NK-92 treated with Interleukin-12 subunit alpha and Interleukin-12 subunit beta, amount 100 ng/mL, for 24 hours (cell line): ENCODE results near the gene MPST.
"Not testable (repeated sequence)": the region's sequence is repeated elsewhere in the genome, so short reads cannot be mapped to it uniquely, and the experiment has no call there.

Experiments used
- DNase-seq: peaks from one replicate; lab custom pipeline; 2025; lab: John Stamatoyannopoulos, UW

MPST gene

DNA sequence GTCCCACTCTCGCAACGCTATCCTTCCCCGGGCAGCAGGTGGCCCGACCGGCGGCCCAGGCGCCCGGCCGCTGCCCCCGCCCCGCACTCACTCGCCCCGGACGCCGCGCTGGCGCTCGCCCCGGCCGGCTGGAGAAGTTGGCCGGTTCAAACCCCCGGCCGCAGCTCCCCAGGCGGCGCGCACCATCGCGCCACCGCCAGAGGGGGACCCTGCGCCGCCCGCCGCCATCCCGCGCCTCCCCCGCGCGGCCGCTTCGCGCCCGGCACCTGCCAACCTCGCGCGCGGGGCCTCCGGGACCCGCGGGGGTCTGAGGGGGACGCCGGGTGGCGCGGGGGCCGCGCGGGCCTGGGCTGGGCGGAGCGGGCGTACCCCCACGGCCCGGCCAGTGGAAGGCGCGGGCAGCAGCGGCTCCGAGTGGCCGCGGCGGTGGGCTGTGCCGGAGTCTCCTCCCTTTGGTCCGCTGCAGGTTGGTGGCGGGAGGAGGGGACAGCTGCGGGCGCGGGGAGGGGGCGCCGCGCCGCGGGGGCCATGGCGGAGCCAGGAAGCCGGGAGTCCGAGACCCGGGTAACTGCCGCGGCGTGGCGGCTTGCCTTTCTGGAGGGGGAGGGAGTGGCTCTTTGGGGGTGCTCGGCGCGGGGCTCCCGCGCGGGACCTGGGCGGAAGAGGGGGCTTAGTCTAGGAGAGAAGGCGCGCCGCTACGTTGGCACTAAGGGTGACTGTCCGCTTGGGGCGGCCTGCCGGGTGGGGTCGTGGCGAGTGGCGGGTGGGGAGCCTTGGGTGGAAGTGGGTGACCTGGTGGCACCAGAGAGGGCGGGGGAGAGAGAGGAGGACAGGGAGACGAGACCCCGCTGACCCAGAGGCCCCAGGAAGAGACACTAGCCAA, at the start of gene MPST, which contains the start of gene TST:
TSS of gene MPST (plus strand) at position 434 of the 883 bp plus-strand sequence. CDS start at position 529, 95 bp downstream.
TSS of gene TST (minus strand) at position 139 of the 883 bp plus-strand sequence. CDS start 715 bp downstream, outside the sequence.
- peak; percentile 37 for DNase-seq

DNA sequence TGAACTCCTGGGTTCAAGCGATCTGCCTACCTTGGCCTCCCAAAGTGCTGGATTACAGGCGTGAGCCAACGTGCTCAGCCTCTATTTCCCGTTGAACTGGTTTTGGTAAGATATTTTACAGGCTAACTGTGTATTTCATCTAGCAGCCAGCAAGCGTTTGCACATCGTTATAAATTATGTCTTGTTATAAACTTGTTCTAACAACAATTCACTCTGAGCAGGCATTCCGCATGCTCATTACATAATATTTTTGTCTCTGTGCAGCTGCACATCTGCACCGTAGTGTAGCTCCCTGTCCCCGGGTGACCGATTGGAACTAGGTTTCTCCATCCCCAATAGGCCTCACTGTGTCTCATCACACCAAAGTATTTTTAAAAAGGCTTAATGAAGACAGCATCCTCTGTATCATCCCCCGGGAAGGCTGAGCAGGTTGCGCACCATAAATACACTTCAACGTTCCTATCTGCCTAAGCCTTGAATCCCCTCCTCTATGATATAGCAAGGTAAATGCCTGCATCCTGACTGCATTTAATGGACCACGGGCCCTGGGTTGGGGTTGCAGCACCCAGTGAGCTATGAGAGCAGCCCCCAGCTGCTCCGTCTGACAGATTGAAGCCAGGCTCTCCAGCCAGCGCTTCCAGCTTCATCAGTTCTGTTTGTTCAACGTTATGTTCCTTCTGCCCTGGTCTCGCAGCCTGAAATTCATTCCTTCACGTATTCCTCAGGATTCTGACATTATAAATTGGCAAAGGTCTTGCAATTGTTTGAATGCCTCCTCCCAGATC, 48.0 kb upstream of the MPST start:
- no peak for DNase-seq

DNA sequence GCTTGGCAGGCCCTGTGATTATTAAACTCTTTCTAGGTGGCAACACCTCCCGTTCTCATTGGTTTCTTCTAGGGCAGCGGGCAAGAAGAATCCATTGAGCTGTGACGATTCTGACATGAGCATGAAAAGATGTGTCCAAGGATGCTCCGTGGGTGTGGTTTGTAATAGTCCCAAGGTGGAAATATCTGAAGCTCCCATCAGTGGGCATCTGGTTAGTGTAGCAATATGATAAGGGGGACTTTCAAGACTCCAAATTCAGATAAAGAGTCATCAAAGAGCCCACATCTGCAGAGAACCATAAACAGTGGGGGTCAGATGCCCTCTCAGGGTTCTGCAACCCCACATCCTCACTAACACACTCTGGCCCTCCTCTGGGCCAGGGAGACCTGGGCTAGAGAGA, 42.9 kb upstream of the MPST start:
- DNase-seq, result no peak

DNA sequence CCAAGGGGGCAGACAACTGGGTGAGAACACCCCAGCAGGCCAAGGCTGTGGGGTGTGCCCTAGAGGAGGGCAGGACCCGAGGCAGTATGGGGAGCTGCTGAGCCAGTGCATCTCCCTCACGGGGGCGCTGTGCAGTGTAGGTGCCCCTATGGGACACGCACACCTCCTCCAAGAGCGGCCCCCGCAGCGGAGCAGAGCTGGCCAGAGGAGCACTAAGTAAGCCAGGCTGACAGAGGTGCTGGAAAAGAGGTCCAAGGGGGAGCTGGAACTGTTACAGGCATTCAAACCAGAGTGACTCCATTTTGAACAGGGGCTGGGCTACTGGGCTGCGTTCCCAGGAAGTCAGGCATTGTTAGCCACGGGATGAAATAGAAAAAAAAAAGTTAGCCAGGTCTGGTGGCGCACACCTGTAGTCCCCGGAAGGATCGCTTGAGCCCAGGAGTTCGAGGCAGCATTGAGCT, 42.1 kb upstream of the MPST start:
- peak; percentile 39 for DNase-seq

DNA sequence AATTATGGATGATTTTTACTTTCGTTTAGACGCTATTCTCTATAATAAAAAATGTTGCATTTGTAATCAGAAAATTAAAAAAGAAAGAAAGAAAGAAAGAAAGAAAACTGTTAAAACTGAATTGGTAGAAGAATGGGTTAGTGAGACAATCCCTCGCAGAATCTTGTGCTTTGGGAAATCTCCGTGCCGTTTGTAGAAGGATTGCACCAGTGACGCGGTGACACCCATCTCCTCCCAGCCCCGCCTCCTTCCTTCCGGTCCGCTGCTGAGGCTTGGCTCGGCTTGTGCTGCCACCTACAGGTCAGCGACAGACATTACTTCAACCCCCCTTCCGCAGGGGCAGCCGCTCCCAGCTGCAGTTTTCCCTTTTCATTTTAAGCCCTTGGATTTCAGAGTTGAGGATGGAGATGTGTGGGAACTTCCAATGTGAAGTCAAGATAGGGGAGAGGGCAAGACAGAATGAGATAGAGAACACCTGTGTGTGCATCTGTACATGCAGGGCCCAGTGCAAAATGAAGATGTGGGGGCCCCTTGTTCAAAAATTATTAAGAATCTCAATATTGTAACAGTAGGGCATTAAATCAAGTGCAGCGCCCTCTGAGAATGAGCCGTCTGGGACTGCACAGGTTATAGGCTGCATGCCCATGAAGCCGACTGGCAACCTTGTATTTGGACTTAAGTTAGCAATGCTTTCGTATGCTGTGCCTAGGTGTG, 41.4 kb upstream of the MPST start:
- DNase-seq, result peak; percentile 71

DNA sequence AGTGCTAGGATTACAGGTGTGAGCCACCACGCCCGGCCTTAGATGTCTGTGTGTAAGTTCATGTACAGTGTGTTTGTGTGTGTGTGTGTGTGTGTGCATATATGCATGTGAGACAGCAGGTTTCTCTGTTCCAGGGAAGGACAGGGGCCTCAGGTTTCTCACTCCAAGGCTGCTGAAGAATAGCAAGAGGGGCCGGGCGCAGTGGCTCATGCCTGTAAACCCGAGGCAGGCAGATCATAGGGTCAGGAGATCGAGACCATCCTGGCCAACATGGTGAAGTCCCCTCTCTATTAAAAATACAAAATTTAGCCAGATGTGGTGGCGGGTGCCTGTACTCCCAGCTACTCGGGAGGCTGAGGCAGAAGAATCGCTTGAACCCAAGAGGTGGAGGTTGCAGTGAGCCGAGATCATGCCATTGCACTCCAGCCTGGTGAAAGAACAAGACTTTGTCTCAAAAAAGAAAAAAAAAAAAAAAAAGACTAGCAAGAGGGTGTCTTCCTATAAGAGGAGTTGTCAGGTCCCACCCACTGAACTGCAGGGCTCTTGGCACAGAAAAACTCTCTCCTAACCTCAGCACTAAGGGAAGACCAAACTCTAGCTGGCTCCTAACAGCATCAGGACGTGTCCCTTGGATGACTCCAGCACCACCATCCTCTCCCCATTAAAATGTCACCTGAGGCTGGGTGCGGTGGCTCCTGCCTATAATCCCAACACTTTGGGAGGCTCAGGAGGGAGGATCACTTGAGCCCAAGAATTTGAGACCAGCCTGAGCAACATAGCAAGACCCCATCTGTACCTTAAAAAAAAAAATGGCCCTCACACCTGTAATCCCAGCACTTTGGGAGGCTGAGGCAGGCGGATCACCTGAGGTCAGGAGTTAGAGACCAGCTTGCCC, 40.3 kb upstream of the MPST start:
- no peak for DNase-seq

DNA sequence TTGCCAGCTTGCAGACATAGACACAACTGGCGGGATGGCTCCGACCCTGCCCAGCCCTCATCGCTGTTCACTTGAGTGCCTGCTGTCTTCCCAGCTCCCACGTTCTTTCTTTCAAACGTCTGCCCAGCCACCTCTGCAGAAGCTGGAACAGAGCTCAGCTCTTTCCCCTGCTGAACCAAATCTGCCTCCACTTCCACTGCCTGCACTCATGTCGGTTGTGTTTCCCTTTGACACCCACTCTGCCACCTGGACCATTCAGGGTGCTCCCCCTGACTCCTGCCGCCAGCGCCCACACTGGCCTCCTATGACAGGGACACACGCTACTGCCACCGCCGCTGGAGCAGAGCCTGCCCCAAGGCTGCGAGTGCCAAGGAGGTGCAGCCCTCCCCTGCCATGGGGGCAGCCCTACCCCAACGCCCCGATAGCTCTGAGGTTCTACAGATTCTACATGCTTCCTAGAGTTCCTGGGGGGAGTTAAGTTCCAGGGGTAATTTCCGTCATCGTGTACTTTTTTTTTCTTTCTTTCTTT, 38.2 kb upstream of the MPST start:
- DNase-seq, result no peak

DNA sequence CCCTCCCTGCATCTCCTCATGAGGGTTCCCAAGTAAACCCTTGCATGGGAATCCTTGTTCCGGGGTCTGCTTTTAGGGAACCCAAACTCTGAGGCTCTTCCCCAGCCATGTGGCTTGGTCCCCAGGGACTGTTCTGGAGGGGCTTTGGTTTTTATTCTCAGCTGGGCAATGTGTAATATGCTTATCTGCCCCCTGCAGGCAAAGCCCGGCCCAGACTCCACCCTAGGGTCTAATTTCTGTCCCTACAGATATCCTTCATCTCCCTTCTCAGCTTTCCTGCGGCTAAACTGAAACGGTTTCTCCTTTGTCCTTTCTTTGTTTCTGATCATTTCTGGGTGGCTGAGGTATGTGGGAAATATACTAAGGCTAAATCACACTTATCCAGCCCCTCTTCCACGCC, 37.4 kb upstream of the MPST start:
- DNase-seq, result no peak

DNA sequence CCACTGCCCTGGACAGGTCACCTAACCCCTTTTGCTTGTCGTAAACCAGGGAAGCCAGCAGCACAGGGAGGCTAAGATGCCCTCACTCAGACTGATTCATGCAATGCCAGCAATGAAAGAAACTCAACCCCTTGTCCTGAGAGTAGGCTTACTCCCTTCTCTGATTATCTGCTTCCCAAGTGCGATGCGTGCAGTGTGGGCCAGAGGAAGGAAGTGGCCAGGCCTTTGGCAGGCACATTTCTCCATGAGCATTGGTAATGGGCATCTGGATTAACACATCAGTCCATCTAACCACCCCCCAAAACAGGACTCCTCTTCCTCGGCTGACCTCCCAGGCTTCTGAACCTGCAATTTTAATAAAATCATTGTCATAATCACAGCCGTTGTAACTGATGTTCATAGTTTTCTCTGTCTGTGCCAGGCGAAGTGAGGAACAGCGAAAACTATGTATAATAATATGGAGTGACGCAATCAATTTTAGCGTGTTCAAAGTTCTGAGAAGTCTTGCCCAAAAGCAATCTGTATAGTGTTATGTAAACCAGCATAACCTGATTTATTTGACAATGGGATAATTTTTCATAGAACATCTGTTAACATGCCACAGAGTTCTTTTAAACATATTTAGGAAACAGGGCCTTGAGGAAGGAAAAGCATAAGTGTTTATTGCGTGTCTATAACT, 34.2 kb upstream of the MPST start:
- DNase-seq, result no peak

DNA sequence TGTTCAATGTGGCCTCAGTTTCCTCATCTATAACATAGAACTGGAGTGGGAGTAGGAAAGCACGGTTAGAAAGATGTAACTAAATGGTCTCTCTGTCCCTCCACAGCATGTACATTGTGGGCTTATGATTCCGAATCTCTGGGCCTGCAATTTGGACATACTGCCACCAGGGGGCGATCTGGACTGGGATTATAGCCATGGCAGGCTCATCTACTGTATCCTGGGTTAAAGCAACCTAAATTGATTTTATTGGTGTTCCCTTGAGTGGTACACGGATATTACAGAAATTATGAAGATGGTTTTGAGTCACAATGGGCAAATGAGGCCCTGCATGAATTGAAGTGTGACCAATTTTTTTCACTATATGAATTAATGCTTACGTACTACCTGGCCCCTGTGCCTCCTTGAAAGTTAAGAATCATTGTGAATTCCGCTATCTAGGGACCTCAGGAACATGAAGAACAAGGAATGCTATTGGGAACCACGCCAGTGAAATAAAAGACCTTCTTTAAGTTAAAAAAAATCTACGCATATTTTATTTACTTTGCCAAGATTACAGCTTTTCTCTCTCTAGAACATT, 33.2 kb upstream of the MPST start:
- peak; percentile 18 for DNase-seq

DNA sequence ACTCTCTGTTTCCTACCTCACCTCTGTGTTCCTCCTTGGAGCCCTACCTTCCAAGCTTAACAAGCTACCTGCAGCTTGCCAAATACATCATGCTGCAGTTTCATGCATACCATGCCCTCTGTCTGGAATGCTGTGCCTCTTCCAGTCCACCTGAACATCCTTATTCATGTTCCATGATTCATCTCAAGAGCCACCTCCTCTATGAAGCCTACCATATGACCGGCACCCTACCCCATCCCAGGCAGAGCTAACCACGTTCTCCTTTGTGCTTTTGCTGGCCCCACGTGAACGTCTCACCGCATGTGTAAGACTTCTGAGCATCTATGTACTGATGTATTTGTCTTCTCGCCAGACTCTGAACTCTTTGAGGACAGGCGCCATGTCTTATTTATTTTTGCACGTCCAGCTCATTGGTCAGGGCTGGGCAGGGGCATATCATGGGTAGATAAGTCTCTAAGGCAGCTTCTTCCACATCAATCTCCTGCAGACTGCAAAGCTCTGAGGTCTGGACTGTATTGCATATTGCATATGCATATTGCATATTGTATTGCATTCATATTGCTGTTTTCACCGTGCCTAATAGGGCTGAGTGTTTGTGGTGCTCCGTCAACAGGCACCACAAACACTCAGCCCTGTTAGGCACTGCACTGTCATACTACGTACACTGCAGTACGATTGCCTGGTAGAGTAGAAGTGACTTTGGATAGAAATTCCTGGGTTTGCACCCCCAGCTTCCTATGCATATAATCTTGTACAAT, 31.3 kb upstream of the MPST start:
- no peak for DNase-seq

DNA sequence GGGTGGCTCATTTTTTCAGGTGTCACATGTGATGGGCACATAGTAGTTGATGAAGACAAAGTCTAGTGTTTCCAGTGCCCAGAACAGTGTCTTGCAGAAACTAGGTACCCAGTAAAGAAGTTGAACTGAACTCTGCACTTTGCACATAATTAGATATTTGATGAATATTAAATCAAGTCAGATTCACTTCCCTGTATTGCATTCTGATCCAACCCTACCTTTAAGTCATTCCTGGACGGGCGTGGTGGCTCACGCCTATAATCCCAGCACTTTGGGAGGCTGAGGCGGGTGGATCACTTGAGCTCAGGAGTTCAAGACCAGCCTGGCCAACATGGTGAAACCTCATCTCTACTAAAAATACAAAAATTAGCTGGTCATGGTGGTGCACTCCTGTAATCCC, 30.5 kb upstream of the MPST start:
- not testable (repeated sequence) for DNase-seq

DNA sequence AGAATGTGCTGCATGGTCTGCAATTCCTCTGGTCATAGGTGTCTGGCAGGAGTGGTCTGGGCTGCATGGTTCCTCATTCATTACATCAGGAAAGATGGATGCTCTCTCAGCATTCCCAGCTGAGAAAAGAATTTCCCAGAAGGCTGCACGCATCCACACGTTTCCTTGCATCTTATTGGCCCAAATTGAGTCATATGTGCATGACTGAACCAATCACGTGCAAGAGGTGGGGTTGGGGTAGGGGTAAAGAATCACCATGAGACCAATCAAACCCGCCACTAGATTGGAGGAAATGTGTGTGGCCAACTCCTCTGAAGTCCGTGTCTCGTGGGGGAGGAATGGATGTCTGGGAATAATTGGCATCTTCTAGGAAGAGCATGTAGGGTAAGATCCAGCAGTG, 29.1 kb upstream of the MPST start:
- no peak for DNase-seq

DNA sequence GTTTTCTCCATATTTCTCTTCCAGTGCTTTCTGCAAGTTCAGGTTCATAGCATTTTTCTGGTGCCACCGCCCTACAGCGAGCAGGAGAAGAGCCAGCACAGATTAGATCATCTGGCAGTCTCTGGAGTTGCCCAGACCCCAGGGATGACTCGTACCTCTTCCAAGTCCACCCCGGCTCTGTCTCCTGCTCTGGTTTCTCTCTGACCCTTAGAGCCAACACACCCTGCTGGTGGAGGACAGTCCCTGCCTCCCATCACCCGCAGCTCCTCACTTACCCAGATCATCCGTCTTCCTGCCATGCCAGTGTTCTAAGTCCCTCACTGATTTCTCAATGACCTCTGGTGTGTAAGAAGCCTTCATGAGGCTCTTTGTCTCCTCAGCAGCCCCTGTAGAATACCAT, 28.3 kb upstream of the MPST start:
- no peak for DNase-seq

DNA sequence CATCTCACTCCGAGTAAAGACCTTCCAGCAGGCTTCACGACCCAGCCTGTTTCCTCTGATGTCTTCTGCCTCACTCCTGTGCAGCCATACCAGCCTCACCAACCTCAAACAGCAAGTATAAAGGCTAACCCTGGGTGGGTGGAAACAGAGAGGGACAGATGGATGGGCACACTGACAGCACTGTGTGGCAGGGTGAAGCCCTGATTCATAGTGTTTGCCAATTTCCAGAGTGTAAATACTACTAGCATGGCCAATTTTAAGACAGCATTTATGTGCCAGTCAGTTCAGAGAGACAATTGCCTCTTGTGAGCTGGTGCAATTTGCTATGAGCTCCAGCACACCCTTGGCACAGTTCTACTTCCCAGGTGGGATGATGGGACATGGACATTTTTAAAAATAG, 21.8 kb upstream of the MPST start:
- no peak for DNase-seq

DNA sequence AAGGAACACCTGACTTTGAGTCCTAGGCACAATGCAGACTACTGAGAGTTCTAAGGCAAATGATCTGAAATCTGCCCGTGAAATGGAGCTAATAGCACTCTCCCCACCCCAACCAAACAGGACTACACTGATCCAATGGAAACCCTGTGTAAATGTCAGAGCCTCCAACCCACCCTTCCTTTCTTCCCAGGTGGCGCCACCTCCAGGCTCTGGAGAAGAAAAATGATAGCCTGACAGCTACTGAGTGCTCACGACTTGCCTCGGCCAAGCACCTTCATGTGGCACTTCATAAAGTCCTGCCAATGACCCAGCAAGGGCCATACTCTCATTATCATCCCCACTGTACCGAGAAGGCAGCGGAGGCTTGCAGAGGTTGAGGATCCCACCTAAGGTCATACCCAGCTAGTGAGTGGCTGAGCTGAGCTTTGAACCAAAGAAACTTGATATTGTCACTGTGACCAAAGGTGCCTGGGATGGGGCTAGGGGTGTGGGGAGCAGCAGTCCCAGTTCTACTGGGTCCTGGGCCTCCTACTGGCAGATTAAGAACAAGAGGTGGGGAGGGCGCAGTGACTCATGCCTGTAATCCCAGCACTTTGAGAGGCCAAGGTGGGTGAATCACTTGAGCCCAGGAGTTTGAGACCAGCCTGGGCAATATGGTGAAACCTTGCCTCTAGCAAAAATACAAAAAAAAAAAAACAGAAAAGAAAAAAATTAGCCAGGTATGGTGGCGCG, 20.8 kb upstream of the MPST start:
- no peak for DNase-seq

DNA sequence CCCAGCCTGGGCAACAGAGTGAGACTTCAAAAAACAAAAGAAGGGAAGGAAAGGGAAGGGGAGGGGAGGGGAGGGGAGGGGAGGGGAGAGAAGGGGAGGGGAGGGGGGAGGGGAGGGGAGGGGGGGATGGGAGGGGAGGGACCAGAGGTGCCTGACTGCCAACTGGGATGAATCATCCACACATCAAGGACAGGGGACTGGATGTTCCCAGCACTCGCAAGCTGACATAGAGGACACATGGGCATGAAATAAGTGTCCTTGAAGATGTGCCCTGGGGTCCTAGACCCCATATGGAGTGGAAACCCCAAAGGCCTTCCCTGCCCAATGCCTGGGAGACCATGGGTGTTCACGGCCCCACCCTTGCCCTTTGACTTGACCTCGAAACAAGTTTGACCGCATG, 20.1 kb upstream of the MPST start:
- no peak for DNase-seq

DNA sequence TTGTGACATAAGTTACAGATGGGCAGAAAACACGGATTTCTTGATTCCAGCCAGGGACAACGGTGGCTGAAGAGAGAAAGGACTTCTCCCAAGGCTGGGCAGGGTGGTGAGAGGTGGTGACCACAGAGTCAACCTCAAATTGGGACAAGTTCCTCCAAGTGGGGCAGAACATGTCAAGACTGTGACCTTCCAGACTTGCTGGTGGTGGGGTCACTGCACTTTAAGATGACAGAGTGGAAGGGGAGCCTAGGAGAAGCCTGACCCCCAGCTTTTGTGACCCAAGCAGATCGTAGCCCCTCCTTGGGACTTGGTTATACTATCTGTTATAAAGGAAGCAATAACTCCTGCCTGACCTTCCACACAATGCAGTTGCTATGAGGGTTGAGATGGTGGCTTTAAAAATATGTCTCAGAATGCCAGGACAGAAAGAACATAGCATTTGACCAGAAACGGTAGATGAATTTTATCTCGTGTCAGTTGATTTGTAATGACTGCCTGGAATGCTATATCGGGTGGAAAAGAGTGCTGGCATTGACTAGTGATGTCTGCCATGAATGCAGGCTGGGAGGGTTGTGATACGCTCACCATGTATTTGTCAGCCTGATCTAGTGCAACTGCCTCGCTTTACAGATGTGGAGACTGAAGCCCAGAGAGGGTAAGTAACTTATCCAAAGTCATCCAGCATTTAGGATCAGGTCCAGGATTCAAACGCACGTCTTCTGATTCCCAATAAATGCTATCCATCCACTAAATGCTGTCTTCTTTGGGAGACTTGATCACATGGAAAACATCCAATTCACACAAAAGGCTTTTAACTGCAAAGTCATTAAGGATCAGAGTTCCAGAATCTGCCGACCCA, 18.6 kb upstream of the MPST start:
- no peak for DNase-seq
